ENCODE measurements around the gene HDLBP.

DNA sequence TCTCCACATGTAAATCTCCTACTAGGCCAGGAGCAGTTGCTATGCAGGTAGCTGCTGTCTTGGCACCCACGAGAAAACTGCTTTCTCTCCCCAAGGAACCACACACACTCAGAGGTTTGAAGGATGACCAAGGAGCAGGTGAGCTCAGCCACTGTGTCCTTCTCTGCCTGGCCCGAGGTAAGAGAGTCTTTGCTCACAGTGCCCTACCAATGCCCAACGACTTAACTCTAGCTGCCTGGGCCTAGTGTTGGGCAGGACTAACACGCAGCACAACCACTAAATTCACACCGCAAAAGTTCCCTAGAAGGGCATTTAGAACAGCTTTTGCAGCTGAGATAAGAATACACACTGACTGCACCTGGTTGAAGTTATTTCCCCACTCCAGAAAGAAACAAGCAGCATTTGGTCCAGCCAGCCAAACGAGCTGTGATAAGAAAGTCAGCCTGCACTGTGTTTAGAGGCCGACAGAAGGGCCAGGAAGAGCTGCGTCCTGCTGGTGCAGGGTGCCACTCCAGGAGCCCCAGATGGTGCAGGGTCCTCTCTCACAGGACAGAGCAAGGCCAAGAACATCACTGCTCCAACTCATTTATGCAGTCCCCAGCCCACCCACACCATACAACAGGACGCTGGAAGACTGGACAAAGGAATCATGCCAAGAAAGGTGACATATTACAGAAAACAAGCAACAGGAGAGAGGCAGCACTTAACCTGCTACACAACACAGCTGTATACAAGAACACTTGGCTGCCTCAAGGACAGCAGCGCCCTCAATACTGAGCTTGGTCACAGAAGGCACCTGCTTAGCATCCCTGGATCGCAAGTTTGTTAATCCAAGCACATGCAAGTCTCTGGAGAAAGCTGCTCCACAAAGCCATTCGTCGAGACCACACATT is 12.5 kb downstream of the HDLBP start:
- TF ChIP-seq POLR2A (IDR thresholded peaks at IDR 0.05): no peak
- TF ChIP-seq, protein P1, sequence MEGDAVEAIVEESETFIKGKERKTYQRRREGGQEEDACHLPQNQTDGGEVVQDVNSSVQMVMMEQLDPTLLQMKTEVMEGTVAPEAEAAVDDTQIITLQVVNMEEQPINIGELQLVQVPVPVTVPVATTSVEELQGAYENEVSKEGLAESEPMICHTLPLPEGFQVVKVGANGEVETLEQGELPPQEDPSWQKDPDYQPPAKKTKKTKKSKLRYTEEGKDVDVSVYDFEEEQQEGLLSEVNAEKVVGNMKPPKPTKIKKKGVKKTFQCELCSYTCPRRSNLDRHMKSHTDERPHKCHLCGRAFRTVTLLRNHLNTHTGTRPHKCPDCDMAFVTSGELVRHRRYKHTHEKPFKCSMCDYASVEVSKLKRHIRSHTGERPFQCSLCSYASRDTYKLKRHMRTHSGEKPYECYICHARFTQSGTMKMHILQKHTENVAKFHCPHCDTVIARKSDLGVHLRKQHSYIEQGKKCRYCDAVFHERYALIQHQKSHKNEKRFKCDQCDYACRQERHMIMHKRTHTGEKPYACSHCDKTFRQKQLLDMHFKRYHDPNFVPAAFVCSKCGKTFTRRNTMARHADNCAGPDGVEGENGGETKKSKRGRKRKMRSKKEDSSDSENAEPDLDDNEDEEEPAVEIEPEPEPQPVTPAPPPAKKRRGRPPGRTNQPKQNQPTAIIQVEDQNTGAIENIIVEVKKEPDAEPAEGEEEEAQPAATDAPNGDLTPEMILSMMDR (IDR thresholded peaks at IDR 0.05): no peak
